Psoas muscle (tissue), 8 donors: ENCODE measurements around the gene DCDC1. TPM values are rescaled to one million over a fixed set of nuclear protein-coding genes. Genes with fewer than 3 reads are reported as not detected.

Experiments used
- ATAC-seq, 4 donors: fragments of 200-7000 bp; cut with Tn5 transposase; one replicate each; pipeline ENCODE4 v1.9.1; 2020; ENCODE audit warnings: moderate library complexity in 3 of 4, mild to moderate bottlenecking in 2 of 4
- DNase-seq, 2 donors: peaks; one replicate each; pipeline ENCODE4 v3.0.0-alpha.2; 2020
- H3K27ac ChIP-seq: fragments of 200-600 bp; one replicate; pipeline ENCODE4 v1.8.0; 2022
- H3K27me3 ChIP-seq, 3 donors: fragments of 200-600 bp in 1 of 3; one replicate each; pipeline versions ENCODE4 v1.6.1 to v1.8.0; 2013 to 2022; ENCODE audit warnings: low read length in 2 of 3, mild to moderate bottlenecking in 2 of 3, moderate library complexity in 1 of 3; ENCODE audit not compliant: insufficient read depth in 3 of 3
- H3K36me3 ChIP-seq, 2 donors: fragments of 200-600 bp in 1 of 2; one replicate each; pipeline versions ENCODE4 v1.6.1 to v1.8.0; 2013 to 2022; ENCODE audit warnings: low read depth in 1 of 2, mild to moderate bottlenecking in 1 of 2, moderate library complexity in 1 of 2; ENCODE audit not compliant: insufficient read depth in 1 of 2
- H3K4me1 ChIP-seq: fragments of 200-600 bp; one replicate; pipeline ENCODE4 v1.8.0; 2022
- H3K4me3 ChIP-seq: fragments of 200-600 bp; one replicate; pipeline ENCODE4 v1.8.0; 2022; ENCODE audit warnings: mild to moderate bottlenecking
- H3K9me3 ChIP-seq: fragments of 200-600 bp; one replicate; pipeline ENCODE4 v1.8.0; 2022
- WGBS, 3 donors: extraction: QIAGEN DNeasy Blood & Tissue Kit; methylation state at CpG; one replicate each; pipeline versions ENCODE4 v1.1.6 to v1.1.7; 2013; 5-methylcytosine and 5-hydroxymethylcytosine counted together
- intact Hi-C, 2 donors: fragments of 100-400 bp; cut with DNase I; formaldehyde crosslinking; loops; one replicate each; pipeline versions ENCODE4 v1.11.0 to v1.14.2; 2022
- polyA plus RNA-seq, 3 donors: library from polyadenylated mRNA; stranded (reverse); fragments of 200-250 nt; gene quantifications; one replicate each; pipeline ENCODE4 v1.2.3, GENCODE V29; 2013
- total RNA-seq, 4 donors: library from RNA; stranded (reverse); fragmentation: NEBNext Ultra II Directional in 2 of 4; extraction: Animal tissue kit (Norgen Biotek cat#: 25700) in 2 of 4; gene quantifications; one replicate each; pipeline versions ENCODE4 v1.2.1 to v1.2.4, GENCODE V29; 2021 to 2023
- TF ChIP-seq, protein P1 (sequence below): fragments of 200-600 bp; IDR thresholded peaks from one replicate; pipeline ENCODE4 v1.8.0; 2022; ENCODE audit warnings: antibody characterized with exemption
- donor health status: healthy with polysubstance abuse.
- donor health status: DM: no; HTN: no; CAD: no; lungs with moderate emphysema.
- donor health status: Bipolar disorder and iron deficiency.
- donor health status: healthy.
- donor health status: DM: yes; HTN: yes; CAD: no.
- donor health status: DM: no; HTN: no; CAD: no.
- donor health status: DM: no; HTN: no; CAD: no.
- donor health status: DM: yes; HTN: yes; CAD: no.

The DCDC1 gene
- total and polyA plus RNA-seq, 7 donors = not detected

DNA sequence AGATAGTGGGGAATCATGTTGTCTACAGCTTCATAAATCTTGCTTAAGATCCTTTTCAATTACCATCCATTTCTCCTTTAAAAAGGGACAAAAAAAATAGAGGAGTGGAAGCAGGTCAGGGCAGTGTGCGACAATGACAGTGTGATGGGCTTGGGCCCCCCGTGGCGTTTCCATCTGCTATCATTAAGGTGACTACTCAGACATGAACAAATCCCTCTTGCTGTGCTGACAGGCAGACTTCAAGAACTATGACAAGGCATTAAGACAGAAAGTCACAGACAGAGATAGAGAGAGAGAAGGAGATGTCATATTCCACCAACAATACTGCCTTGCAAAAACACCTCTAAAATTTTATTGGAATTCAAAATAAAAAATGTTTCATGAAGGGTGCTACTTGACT, 263.2 kb downstream of the DCDC1 start:
- H3K27ac ChIP-seq = no peak overlapping the region
- DNase-seq (no peak), ATAC-seq (no peak)
- 28 to 34% (median 32%) methylated on average over 3 of the region's 3 CpGs for WGBS, 3 donors
- intact Hi-C loops = loop anchor here (5.0 to 10.0 kb wide), 2 partner anchors 766 to 1068 kb away; no protein-coding TSS in a partner anchor
- H3K4me1 ChIP-seq = no peaks in the 10 kb centered on the region
- H3K36me3 ChIP-seq = no peaks in the 10 kb centered on the region
- TF ChIP-seq, protein P1, sequence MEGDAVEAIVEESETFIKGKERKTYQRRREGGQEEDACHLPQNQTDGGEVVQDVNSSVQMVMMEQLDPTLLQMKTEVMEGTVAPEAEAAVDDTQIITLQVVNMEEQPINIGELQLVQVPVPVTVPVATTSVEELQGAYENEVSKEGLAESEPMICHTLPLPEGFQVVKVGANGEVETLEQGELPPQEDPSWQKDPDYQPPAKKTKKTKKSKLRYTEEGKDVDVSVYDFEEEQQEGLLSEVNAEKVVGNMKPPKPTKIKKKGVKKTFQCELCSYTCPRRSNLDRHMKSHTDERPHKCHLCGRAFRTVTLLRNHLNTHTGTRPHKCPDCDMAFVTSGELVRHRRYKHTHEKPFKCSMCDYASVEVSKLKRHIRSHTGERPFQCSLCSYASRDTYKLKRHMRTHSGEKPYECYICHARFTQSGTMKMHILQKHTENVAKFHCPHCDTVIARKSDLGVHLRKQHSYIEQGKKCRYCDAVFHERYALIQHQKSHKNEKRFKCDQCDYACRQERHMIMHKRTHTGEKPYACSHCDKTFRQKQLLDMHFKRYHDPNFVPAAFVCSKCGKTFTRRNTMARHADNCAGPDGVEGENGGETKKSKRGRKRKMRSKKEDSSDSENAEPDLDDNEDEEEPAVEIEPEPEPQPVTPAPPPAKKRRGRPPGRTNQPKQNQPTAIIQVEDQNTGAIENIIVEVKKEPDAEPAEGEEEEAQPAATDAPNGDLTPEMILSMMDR = no peak
- H3K4me3 ChIP-seq = no peak overlapping the region
- no peaks in the 10 kb centered on the region for H3K9me3 ChIP-seq
- no peaks in the 10 kb centered on the region for H3K27me3 ChIP-seq

DNA sequence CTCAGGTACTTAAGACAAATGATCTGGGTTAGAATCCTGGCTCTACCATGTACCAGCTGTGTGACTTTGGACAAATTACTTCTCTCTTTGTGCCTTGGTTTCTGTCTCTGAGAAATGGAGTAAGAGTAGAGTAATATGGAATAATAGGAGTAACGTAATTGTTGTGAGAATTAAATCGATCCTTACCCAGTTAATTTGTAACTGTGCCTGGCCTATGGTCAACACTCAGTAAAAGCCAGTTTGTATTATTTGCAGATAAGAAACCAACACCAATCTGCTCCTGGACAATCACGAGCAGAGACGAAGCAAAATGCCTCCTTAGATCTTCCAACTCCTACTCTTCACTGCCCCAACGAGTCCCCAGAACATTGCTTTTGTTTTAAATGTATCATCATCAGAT, 266.7 kb downstream of the DCDC1 start:
- ATAC-seq = no peak
- no peaks in the 10 kb centered on the region for H3K36me3 ChIP-seq
- no peak overlapping the region for H3K4me3 ChIP-seq
- no peak overlapping the region for H3K27ac ChIP-seq
- intact Hi-C loops = loop anchor here (10.0 kb wide), 1 partner anchor 1072 kb away; no protein-coding TSS in a partner anchor
- no peaks in the 10 kb centered on the region for H3K27me3 ChIP-seq
- no peaks in the 10 kb centered on the region for H3K4me1 ChIP-seq
- WGBS, 3 donors = 81 to 84% (median 83%) methylated on average over 5 of the region's 5 CpGs
- TF ChIP-seq, protein P1 = no peak
- DNase-seq = no peak
- H3K9me3 ChIP-seq = no peaks in the 10 kb centered on the region

GRCh38 chr11:31102316-31102715, 267.2 kb downstream of the DCDC1 start:
- Histone ChIP-seq H3K9me3 (no peaks in the 10 kb centered on the region), H3K36me3 (no peaks in the 10 kb centered on the region), H3K4me3 (no peak overlapping the region), H3K4me1 (no peaks in the 10 kb centered on the region), H3K27me3 (no peaks in the 10 kb centered on the region), H3K27ac (no peak overlapping the region)
- ATAC-seq (no peak), DNase-seq (no peak)
- intact Hi-C loops = loop anchor here (10.0 kb wide), 1 partner anchor 1072 kb away; no protein-coding TSS in a partner anchor
- TF ChIP-seq, protein P1 = no peak

DNA sequence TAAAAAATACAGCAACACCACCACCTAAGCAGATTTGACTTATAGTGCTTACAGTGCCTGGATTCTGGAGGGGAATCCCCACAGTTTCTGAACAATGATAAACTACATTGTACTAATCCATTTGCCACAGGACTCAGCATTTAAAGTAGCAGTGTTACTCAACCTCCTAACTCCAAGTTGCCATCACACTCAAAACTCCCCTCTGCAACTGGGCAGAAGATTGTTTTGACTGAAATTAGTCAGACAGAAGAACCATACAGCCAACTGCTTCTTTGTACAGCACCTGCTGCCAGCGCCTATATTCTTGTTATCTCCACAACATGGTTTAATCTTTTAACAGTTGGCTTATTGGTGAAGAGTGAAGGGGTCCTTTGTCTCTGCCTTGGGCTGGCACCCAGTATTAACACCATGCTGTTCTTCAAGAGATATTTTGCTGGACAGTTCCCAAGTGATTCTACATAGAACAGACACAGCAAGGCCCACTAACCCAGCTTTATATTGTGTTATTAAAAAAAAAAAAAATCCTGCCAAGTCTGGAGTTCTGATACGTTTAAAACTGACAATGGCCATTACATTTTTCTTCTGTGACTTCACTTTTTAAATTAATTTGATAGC, 273.2 kb downstream of the DCDC1 start:
- DNase-seq (no peak), ATAC-seq (no peak)
- no peaks in the 10 kb centered on the region for H3K36me3 ChIP-seq
- H3K27ac ChIP-seq = no peak overlapping the region
- WGBS, 3 donors = 27 to 31% (median 29%) methylated on average over 2 of the region's 2 CpGs
- H3K27me3 ChIP-seq = no peaks in the 10 kb centered on the region
- H3K9me3 ChIP-seq = no peaks in the 10 kb centered on the region
- TF ChIP-seq, protein P1 = no peak
- no peaks in the 10 kb centered on the region for H3K4me1 ChIP-seq
- H3K4me3 ChIP-seq = no peak overlapping the region
- intact Hi-C loops = no loop called here

- intact Hi-C loops = no loop called here
- no peak for ATAC-seq
- H3K4me1 ChIP-seq = no peaks in the 10 kb centered on the region
- DNase-seq = no peak
- no peak overlapping the region for H3K27ac ChIP-seq
- no peak overlapping the region for H3K4me3 ChIP-seq
- no peaks in the 10 kb centered on the region for H3K36me3 ChIP-seq
- no peaks in the 10 kb centered on the region for H3K9me3 ChIP-seq
- H3K27me3 ChIP-seq = no peaks in the 10 kb centered on the region
- TF ChIP-seq, protein P1 = no peak
These were observed 276.9 kb downstream of the DCDC1 start for GRCh38 chr11:31092638-31093037.
